ENCODE results near the gene C9. TPM values are rescaled to one million over a fixed set of nuclear protein-coding genes. Genes with fewer than 3 reads are reported as not detected.

The C9 gene
- total RNA-seq, 2 experiments from 2014 or later = not detected

Other genes with a start within 250 kb of the C9 start
- gene FYB1, start 144.9 kb downstream of the C9 start, total RNA-seq = 100 to 1,000 TPM; 198 to 215 TPM
- not detected for gene DAB2, start 60.5 kb upstream of the C9 start, total RNA-seq